SHP77 treated with DMSO at 0.1 percent for 48 hours (cell line): Measurements from ENCODE around the gene GSTK1.
"Not testable (repeated sequence)": the region's sequence is repeated elsewhere in the genome, so short reads cannot be mapped to it uniquely, and the experiment has no call there.

Experiments
- DNase-seq: peaks from one replicate; lab custom pipeline; 2025; lab: John Stamatoyannopoulos, UW

GSTK1 gene

DNA sequence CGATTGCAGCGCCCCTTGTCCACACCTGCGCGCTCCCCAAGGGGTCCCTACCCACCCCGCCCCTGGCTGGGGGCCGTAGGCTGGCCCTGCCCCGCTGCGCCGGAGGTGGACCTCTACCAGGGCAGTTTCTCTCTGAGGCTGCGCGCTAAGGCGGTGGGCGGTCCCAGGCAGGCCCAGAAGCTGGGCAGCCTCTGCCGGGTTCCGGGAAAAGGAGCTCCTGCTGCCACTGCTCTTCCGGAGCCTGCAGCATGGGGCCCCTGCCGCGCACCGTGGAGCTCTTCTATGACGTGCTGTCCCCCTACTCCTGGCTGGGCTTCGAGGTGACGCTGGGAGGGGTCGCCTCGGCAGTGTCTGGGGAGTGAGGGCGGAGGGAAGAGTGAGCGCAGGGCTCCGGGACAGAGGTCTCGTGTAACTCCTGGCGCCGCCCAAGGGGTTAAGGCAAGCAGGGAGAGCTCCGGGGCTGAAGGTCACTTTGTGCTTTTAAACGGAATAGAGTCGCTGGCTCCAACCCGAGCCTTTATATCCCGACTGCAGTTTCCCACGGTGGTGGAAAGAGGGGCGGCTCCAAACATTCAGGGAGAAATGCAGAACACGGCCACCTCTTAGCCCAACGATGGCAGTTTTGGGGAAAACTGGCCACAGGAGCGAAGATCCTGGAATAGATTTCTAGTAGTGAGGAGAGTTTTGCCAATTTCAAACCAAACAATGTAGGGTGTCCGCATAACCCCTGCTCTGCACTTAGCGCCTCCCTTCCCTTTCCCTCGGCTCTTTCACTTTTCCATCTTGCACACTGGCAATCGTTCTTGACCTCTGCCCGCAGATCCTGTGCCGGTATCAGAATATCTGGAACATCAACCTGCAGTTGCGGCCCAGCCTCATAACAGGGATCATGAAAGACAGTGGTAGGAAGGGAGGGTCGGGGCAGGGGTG lies at the start of gene GSTK1:
Gene GSTK1, plus strand, starts transcription at position 176 of the 930 bp plus-strand sequence. Its CDS starts 73 bp downstream, at position 249.
- DNase-seq = peak; percentile 47

DNA sequence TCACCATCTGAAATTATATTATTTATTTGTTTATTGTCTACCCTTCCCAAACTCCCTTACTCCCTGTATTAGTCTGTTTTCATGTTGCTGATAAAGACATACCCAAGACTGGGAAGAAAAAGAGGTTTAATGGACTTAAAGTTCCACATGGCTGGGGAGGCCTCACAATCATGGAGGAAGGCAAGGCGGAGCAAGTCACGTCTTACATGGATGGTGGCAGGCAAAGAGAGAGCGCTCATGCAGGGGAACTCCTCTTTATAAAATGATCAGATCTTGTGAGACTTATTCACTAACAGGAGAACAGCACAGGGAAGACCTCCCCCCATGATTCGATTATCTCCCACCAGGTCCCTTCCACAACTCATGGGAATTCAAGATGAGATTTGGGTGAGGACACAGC lies 49.8 kb upstream of the GSTK1 start:
- DNase-seq = not testable (repeated sequence)

DNA sequence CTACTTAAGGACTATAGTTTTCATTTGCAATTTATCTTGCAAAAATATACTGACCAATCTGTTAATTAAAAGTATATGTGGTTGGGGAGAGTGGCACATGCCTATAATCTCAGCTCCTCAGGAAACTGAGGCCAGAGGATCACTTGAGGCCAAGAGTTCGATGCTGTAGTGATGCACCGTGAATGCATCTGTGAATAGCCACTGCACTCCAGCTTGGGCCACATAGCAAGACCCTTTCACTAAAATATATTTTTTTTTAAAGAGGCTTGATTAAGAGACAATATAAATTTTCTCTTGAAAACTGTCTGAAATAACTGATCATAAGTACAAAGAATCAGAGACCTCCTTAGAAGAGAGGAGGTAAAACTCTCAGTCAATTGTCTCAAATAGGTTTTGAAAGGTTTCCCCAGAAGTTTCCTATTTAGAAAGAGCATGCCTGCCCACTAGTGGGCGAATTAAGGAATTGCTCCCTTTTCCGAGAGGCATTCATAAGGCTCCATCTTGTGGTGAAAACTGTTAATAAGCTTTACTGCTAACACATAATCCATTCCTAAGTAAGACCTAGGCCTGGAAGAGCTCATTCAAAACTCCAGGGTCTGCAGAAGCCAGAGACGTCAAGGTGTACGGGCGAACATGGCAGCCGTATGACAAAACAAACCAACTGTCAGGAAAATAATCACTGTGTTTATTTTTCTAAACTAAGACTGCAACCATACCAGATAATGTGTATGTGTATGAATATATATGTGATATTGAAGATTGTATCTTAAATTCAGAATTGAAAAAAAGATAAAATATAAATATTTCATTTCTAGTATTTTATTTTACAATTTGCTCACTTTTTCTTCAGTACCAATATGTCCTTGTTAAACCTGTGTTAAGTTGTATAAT lies 48.2 kb upstream of the GSTK1 start:
- DNase-seq = peak; percentile 62

DNA sequence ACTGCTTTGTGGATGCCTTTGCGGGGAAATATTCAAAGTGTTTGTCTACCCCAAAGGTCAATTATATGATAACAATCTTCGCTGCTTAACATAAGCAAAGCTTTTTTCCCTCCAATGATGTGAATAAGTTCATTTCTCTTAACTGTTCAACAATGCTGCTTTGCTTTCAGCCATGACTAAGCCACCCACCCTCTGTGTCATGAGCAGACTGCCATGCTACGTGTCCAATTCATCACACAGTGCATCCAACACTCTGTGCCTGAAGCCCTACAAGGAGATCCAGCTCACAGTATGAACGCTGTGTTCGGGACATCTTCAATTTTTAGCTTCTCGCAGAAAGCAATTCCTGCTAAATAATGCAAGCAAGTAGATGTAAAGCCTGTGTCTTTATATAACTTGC lies 47.1 kb upstream of the GSTK1 start:
- no peak for DNase-seq

DNA sequence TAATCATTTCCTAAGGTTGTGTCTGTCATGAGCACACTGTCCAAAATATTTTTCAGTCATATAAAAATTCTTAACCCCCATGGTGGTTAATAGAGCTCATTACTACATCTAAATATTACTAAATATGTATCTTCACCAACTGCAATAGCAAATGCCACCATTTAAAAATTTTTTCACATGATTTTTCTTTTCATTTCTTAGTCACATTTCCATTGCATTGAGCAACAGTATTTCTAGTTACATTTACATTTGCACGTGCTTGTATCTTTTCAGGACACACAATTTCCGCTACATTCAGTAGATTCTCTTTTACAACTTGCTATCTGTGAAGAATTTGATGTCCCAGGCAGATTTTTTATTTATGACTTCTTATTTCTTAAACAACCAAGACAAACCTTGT lies 46.6 kb upstream of the GSTK1 start:
- DNase-seq = no peak

DNA sequence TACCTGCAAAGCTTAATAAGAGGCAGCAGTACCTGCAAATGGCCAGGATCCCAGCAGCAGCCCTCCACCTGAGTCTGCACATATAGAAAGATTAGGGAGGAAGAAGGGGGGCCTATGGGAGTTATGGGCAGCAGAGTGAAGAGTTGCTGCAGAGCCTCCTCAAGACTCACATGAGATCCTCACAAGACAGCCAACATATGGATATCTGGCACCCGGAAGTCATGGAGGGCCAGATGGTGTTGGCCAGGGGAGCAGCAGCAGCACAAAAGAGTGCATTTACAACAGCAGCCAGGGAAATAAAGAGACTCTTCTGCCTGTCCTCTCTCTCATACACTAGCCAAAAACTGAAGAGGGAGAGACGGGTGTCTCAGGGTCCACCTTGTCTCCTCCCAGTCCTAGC lies 45.4 kb upstream of the GSTK1 start:
- no peak for DNase-seq

DNA sequence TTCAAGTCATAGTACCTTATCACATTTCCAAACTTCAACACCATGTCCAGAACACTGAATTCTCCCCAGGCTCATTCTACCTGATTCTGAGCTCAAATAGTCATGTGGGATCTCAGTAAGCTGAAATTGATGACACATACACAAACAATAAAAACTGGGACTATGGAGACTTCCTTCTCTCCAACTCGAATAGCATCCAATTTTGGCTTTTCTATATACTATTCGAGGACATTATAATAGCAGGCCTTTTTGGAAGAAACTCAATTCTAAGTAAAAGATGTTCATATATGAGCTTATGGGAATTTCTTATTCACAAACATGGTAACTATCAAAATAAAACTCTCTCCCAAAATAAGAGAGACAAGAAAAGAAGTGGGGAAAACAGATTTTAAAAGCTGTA lies 42.0 kb upstream of the GSTK1 start:
- DNase-seq = no peak

DNA sequence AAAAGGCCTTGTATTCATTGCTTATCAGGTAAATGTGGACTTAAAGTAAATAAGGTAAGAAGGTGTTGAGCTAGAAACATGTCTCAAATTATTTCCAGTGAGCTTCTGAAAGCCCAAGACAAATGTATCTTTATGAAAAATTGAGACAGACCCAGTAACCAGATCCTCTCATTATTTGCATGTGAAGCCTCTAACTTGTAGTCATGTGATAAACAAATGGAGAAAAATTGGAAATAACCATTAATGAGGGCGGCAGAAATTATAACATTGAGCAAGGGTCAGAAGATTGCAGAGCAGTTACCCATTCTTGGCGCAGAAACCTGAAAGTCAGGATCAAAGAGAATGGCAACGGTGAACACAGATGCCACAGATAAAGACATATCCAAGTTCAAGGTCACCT lies 41.5 kb upstream of the GSTK1 start, which contains the start of gene TAS2R40:
Gene TAS2R40, plus strand, starts transcription at position 301 of the 400 bp plus-strand sequence. Its CDS starts 42 bp downstream, at position 343.
- no peak for DNase-seq

DNA sequence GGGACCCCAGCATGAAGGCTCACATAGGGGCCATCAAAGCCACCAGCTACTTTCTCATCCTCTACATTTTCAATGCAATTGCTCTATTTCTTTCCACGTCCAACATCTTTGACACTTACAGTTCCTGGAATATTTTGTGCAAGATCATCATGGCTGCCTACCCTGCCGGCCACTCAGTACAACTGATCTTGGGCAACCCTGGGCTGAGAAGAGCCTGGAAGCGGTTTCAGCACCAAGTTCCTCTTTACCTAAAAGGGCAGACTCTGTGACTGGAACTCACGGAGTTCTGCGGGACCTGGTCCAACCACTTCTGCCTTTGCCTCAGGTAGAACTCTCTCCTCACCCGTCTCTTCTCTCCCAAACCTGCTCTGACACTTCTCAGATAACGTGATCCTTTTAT lies 40.5 kb upstream of the GSTK1 start:
- no peak for DNase-seq

DNA sequence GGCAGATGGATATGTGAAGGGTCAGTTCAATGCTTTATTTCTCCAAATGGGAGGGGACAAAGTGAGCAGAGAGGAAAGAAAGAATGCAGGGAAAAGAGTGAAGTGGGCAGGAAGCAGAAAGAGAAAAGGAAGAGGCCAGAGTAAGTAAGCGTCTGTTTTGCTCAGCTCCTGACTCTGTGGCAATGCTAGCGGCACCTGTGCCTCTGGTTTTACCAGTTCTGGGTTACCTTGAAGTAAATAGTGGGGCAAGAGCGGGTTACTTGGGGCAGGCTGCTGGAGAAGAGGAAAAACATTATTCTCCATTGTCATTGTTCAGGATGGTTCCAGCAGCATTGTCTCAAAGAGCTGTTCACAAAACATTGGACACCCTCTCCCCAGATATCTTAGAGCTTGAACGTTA lies 39.5 kb upstream of the GSTK1 start:
- DNase-seq = no peak

DNA sequence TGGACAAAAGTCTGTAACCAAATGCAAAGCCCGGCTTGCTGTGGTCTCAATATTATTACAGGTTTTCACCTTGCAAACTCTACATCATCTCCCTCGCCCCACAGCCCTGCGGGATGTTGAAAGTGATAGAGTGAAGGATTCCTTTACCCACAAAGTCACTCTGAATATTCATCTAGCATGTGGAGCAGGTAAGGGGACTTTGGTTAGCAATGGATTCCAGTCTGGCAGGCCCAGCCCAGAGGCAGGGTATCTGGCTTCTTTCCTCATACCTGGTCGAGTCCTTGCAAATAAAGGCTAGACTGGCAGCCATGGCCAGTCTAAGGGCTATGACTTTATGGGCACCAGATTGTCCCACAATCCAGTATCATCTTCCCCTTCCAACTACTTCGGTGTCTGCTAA lies 38.2 kb upstream of the GSTK1 start:
- DNase-seq = no peak

DNA sequence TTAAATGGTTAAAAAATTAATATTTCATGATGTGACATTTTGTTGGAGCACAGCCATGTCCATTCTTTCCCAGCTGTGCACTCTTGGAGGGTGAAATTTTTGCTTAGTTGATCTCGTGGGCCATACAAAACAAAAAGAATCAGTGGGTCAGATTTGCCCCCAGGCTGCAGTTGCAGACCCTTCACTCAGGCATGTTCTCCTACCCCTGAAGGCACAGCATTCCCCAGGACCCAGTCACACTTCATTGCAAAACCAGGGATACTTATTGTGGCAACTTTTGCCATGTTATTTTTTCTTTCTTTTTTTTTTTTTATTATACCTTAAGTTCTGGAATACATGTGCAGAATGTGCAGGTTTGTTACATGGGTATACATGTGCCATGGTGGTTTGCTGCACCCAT lies 35.4 kb upstream of the GSTK1 start:
- DNase-seq = no peak

DNA sequence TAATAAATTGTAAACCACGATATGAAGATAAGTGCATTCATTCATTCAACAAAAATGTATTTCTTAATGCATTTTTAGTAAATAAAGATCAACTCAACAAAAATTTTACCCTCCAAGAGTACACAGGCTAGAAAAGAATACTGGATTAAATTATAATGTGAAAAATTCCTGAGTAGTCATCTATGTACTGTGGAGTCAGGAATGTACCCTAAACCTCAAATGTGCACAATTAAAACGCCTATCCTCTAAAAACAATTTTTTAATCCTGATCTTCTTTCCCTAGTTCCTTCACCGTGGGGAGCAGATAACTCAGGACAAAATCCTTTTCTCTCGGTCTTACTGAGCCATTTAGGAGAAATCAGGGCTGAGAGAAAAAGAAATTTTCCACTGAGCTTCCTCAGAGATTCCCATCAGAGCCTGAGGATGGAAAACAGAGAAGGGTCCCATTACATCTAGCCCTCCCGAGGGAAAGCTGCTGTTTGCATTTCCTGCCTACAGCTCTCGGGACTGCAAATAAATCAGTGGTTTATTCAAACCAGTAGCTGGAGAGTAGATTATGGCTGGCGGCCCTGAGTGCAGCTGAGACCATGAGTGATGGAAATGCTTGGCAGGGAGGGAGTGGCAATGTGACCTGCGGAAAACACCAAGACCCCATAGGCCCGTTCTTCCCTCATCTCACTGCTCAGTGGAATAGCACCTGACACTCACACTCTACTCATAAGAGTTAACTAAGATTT lies 34.0 kb upstream of the GSTK1 start:
- no peak for DNase-seq

DNA sequence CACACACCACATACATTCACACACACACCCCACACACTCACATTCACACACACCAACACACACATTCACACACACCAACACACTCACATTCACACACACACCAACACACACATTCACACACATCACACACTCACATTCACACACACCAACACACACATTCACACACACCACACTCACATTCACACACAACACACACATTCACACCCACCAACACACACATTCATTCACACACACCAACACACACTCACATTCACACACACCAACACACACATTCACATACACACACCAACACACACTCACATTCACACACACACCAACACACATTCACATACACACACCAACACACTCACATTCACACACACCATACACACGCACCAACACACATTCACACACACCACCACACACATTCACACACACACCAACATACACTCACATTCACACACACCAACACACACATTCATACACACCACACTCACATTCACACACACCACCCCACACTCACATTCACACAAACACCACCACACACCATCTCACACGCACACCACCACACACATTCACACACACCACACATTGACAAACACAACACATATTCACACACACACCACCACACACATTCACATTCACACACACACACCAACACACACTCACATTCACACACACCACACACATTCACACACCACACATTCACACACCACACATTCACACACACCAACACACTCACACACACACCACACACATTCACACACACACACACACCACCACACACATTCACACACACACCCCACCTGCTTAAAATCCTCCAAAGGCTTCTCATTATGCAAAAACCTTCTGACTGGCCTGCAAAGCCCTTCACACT lies 32.4 kb upstream of the GSTK1 start:
- no peak for DNase-seq

DNA sequence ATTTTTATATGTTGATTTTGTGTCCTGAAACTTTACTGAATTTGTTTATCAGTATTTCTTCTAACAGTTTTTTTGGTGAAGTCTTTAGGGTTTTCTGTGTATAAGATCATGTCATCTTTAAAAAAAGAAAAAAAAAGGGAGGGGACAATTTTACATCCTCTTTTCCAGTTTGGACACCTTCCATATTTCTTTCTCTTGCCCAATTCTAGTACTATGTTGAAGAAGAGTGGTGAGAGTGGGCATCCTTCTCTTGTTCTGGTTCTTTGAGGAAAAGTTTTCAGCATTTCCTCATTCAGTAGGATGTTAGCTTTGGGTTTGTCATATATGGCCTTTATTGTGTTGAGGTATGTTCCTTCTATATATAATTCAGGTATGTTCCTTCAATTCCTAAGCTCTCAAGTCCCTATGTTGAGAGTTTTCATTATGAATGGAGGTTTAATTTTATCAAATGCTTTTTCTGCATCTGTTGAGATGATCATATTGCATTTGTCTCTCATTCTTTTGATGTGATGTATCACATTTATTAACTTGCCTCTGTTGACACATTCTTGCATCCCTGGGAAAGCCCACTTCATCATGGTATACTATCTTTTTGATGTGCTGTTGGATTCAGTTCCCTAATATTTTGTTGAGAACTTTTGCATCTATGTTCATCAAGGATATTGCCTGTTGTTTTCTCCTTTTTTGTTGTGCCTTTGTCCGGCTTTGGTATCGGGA lies 29.3 kb upstream of the GSTK1 start:
- no peak for DNase-seq

DNA sequence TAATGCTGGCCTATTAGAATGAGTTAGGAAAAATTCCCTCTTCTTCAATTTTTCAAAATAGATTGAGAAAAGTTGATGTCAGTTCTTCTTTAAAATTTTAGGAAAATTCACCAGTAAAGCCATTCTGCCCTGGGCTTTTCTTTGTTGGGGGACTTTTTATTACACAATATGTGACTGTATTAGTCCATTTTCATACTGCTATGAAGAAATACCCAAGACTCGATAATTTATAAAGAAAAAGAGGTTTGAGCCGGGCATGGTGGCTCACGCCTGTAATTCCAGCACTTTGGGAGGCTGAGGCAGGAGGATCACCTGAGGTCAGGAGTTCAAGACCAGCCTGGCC lies 28.7 kb upstream of the GSTK1 start:
- DNase-seq = no peak

DNA sequence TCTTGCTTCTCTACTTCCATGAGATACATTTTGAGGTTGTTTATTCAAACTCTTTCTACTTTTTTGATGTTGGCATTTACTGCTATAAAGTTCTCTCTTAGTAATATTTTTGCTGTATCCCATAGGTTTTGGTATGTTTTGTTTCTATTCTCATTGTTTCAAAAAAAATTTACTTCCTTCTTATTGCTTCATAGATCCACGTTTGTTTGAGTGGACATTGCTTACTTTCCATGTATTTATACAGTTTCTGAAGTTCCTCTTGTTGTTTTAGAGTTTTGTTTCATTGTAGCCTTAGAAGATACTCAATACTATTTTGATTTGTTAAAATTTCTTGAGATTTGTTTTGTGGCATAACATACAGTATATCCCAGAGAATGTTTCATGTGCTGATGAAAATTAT lies 27.7 kb upstream of the GSTK1 start:
- DNase-seq = no peak

DNA sequence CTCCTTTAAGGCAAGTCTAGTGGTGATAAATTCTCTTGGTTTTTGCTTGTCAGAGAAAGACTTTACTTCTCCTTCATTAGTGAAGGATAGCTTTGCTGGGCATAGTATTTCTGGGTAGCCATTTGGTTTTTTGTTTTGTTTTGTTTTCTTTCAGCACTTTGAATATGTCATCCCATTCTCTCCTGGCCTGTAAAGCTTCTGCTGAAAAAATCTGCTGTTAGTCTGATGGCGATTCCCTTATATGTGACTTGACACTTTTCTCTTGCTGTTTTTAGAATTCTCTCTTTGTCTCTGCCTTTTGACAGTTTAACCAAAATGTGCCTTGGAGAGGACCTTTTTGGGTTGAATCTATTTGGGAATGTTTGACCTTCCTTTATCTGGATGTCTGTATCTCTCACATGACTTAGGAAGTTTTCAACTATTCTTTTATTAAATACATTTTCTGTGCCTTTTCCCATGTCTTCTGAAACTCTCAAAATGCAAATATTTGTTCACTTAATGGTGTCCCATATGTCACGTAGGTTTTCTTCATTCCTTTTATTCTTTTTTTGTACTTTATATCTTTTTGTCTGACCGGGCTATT lies 26.7 kb upstream of the GSTK1 start:
- no peak for DNase-seq

DNA sequence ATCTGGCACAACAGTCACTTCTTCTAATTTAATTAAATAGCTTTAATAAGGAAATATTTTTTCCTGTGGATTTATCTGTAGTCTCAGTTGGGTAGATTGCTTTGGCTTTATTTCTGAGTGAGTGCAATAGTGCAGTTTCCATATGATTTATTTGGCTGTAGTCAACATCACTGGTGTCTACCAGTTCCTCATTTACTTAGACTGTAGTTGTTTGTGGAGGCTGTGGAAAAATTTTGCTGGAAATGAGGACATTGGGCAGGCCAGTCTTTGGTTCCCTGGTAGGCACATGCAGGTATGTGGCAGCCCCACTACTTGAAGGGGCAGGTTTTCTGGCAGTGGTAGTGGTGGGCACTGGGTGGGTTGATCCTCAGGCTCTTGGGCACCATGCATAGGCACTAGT lies 25.9 kb upstream of the GSTK1 start:
- no peak for DNase-seq

DNA sequence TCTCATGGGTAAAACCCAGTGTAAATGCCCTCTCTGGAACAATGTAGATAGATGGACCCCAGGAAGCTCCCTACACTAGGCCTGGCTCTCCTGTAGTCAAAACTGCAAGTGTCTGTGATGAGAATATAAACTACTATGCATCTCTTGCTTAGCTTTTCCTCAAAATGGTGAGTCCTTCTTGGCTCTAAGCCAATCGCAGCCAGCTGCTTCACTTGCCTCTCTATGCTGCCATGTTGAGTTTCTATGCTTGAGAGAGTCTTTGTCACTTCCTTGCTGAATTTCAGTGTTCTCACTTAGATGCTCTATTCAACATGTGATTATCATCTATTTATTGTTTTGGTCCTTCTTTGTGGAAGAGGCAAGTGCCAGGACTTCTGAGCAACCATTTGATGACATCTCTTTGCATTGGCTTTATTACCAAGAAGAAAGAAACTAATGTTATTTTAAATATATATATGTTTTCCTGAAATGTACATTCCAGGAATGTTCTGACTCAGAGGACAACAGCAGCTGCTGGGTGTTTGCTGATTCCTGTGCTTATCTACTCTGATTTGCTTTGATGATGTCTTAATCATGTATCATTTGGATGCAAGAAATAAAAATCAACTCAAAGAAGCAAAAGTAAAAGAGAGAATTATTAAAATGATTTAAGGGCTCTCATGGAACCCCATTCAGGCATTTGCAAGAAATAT lies 24.8 kb upstream of the GSTK1 start:
- DNase-seq = no peak
